Measurements from ENCODE around the gene C1orf56.

DNA sequence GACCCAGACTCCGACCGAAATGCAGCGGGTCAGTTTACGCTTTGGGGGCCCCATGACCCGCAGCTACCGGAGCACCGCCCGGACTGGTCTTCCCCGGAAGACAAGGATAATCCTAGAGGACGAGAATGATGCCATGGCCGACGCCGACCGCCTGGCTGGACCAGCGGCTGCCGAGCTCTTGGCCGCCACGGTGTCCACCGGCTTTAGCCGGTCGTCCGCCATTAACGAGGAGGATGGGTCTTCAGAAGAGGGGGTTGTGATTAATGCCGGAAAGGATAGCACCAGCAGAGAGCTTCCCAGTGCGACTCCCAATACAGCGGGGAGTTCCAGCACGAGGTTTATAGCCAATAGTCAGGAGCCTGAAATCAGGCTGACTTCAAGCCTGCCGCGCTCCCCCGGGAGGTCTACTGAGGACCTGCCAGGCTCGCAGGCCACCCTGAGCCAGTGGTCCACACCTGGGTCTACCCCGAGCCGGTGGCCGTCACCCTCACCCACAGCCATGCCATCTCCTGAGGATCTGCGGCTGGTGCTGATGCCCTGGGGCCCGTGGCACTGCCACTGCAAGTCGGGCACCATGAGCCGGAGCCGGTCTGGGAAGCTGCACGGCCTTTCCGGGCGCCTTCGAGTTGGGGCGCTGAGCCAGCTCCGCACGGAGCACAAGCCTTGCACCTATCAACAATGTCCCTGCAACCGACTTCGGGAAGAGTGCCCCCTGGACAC, 534 bp downstream of the C1orf56 start:
- TF ChIP-seq POLR2A (IDR thresholded peaks at IDR 0.05), result peak; percentile 39
- TF ChIP-seq, protein P1, sequence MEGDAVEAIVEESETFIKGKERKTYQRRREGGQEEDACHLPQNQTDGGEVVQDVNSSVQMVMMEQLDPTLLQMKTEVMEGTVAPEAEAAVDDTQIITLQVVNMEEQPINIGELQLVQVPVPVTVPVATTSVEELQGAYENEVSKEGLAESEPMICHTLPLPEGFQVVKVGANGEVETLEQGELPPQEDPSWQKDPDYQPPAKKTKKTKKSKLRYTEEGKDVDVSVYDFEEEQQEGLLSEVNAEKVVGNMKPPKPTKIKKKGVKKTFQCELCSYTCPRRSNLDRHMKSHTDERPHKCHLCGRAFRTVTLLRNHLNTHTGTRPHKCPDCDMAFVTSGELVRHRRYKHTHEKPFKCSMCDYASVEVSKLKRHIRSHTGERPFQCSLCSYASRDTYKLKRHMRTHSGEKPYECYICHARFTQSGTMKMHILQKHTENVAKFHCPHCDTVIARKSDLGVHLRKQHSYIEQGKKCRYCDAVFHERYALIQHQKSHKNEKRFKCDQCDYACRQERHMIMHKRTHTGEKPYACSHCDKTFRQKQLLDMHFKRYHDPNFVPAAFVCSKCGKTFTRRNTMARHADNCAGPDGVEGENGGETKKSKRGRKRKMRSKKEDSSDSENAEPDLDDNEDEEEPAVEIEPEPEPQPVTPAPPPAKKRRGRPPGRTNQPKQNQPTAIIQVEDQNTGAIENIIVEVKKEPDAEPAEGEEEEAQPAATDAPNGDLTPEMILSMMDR (IDR thresholded peaks at IDR 0.05), result peak in 3 of 4 experiments; percentile 22 to 62 (median 58)

Data from prostate gland (tissue), 2 donors.